ENCODE data around the gene GNG7.

The GNG7 gene

GRCh38 chr19:2491130-2491801 is 211.2 kb downstream of the GNG7 start:
- no peaks in the 10 kb centered on the region for H3K36me3 ChIP-seq (replicated peaks; ENCODE audit: insufficient read depth, low read length)
- peak overlapping the region; percentile 45; the same call in 1 of the 2 replicates for H3K27ac ChIP-seq (ENCODE audit: low read length)
- H3K4me3 ChIP-seq (ENCODE audit: low read length), result peak overlapping the region; percentile 1; the same call in 1 of the 2 replicates
- H2AFZ ChIP-seq (ENCODE audit: low read length), result peak overlapping the region; percentile 23
- H3K27me3 ChIP-seq (replicated peaks; ENCODE audit: insufficient read depth, low read length), result peaks cover 19% of the 10 kb centered on the region
- peaks cover 29% of the 10 kb centered on the region for H3F3A ChIP-seq (ENCODE audit: insufficient read depth, low read length)
- DNase-seq, result peak; percentile 79
- H3K9me2 ChIP-seq (replicated peaks; ENCODE audit: insufficient read depth, low read length), result no peaks in the 10 kb centered on the region
- peak overlapping the region; percentile 57 for H3K4me2 ChIP-seq (ENCODE audit: low read depth, low read length)
- no peaks in the 10 kb centered on the region for H4K20me1 ChIP-seq (ENCODE audit: insufficient read depth, low read length)
- no peaks in the 10 kb centered on the region for H3K79me2 ChIP-seq (ENCODE audit: low read length)
- peaks cover 34% of the 10 kb centered on the region for H3K4me1 ChIP-seq (ENCODE audit: low read length)
- no peak for TF ChIP-seq CTCF (IDR thresholded peaks at IDR 0.05; ENCODE audit: low read length)
- TF ChIP-seq EZH2 (optimal IDR thresholded peaks at IDR 0.05; ENCODE audit: low read depth, low read length), result no peak
- TF ChIP-seq EZH2phosphoT487 (IDR thresholded peaks at IDR 0.05; ENCODE audit: low read length), result no peak
- H3K9me3 ChIP-seq (replicated peaks; ENCODE audit: insufficient read depth, low read length), result no peaks in the 10 kb centered on the region
- peak overlapping the region; percentile 12; the same call in 1 of the 2 replicates for H3K9ac ChIP-seq (ENCODE audit: low read length)

GRCh38 chr19:2490659-2491058 is 211.8 kb downstream of the GNG7 start:
- Histone ChIP-seq H3K9ac (ENCODE audit: low read length) (peak overlapping the region; percentile 12; the same call in 1 of the 2 replicates), H3K9me2 (replicated peaks; ENCODE audit: insufficient read depth, low read length) (no peaks in the 10 kb centered on the region), H3K36me3 (replicated peaks; ENCODE audit: insufficient read depth, low read length) (no peaks in the 10 kb centered on the region), H3F3A (ENCODE audit: insufficient read depth, low read length) (peaks cover 29% of the 10 kb centered on the region), H3K27me3 (replicated peaks; ENCODE audit: insufficient read depth, low read length) (peaks cover 19% of the 10 kb centered on the region), H3K27ac (ENCODE audit: low read length) (peak overlapping the region; percentile 45; the same call in 1 of the 2 replicates), H3K9me3 (replicated peaks; ENCODE audit: insufficient read depth, low read length) (no peaks in the 10 kb centered on the region), H3K4me1 (ENCODE audit: low read length) (peaks cover 30% of the 10 kb centered on the region), H3K4me3 (ENCODE audit: low read length) (peak overlapping the region; percentile 1; the same call in 1 of the 2 replicates), H3K79me2 (ENCODE audit: low read length) (no peaks in the 10 kb centered on the region), H2AFZ (ENCODE audit: low read length) (peak overlapping the region; percentile 23), H3K4me2 (ENCODE audit: low read depth, low read length) (peak overlapping the region; percentile 57; the same call in 1 of the 2 replicates), H4K20me1 (ENCODE audit: insufficient read depth, low read length) (no peaks in the 10 kb centered on the region)
- TF ChIP-seq CTCF (IDR thresholded peaks at IDR 0.05; ENCODE audit: low read length) (no peak), EZH2phosphoT487 (IDR thresholded peaks at IDR 0.05; ENCODE audit: low read length) (no peak), EZH2 (optimal IDR thresholded peaks at IDR 0.05; ENCODE audit: low read depth, low read length) (no peak)
- no peak for DNase-seq

- no peak overlapping the region for H3K4me3 ChIP-seq (ENCODE audit: low read length)
- H3F3A ChIP-seq (ENCODE audit: insufficient read depth, low read length), result peaks cover 21% of the 10 kb centered on the region
- H3K36me3 ChIP-seq (replicated peaks; ENCODE audit: insufficient read depth, low read length), result no peaks in the 10 kb centered on the region
- no peak overlapping the region for H3K9ac ChIP-seq (ENCODE audit: low read length)
- peak overlapping the region; percentile 27; the same call in 1 of the 2 replicates for H3K4me2 ChIP-seq (ENCODE audit: low read depth, low read length)
- H3K27ac ChIP-seq (ENCODE audit: low read length), result no peak overlapping the region
- H3K4me1 ChIP-seq (ENCODE audit: low read length), result peaks cover 20% of the 10 kb centered on the region
- TF ChIP-seq CTCF (IDR thresholded peaks at IDR 0.05; ENCODE audit: low read length) (no peak), EZH2 (optimal IDR thresholded peaks at IDR 0.05; ENCODE audit: low read depth, low read length) (no peak), EZH2phosphoT487 (IDR thresholded peaks at IDR 0.05; ENCODE audit: low read length) (no peak)
- no peak overlapping the region for H2AFZ ChIP-seq (ENCODE audit: low read length)
- peak; percentile 62 for DNase-seq
- no peaks in the 10 kb centered on the region for H4K20me1 ChIP-seq (ENCODE audit: insufficient read depth, low read length)
- no peaks in the 10 kb centered on the region for H3K9me2 ChIP-seq (replicated peaks; ENCODE audit: insufficient read depth, low read length)
- peaks cover 19% of the 10 kb centered on the region for H3K27me3 ChIP-seq (replicated peaks; ENCODE audit: insufficient read depth, low read length)
- no peaks in the 10 kb centered on the region for H3K79me2 ChIP-seq (ENCODE audit: low read length)
- no peaks in the 10 kb centered on the region for H3K9me3 ChIP-seq (replicated peaks; ENCODE audit: insufficient read depth, low read length)
Observed at GRCh38 chr19:2488942-2489731, 213.4 kb downstream of the GNG7 start.

Measured in MM.1S (cell line).